ENCODE data around the gene SDR39U1. TPM values are rescaled to one million over a fixed set of nuclear protein-coding genes. Genes with fewer than 3 reads are reported as not detected.
A peak's percentile ranks its signal among the peaks of the same experiment; 100 is the strongest.

SDR39U1 gene
- total RNA-seq, 2 donors from 2014 or later = 27.6 to 61.8 TPM

DNA sequence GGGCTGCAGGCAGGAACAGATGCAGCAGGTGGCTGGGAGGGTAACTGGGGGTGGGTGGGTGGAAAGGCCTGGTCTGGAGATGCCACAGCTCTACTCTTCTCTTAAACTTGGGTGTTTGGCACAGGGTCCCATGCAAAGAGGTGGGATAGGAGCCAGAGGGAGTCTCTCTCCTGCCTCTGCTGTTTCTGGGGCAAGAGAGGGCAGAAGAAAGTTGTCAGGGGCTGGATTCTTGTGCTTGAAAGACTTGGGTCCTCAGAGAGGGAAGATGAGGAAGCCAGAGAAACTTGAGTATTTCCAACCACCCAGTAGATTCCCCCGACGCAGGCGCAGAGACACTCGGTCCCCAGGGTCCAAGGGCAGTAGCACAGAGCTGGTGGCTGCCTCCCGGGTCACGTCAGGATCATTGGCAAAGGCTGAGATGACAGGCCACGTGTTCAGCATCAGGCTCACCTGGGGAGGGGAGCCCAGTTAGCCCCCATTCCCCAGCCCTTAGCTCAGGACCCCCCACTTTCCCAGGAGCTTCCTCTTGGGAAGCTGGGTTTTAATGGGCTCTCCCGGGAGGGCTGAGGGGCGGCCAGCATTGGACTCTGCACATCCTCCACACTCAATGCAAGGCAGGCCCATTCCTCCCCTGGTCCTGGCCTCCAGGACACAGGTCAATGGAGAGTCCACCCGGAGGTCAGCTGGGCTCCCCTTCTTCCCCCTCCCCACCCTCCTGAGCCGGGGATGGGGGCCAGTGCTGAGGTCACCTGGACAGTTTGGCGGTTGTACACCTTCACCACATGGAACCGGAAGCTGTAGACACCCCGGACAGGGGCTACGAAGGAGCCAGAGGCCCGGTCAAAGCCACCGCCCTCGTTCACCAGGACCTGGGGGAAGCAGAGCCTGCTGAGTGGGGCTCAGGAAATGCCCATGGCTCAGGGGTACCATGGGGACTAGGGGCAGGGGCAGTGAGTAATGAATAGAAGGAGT is 14.8 kb downstream of the SDR39U1 start:
- Histone ChIP-seq H3K4me3 (no peak overlapping the region), H3K27ac (no peak overlapping the region), H3K36me3 (peaks cover 7% of the 10 kb centered on the region), H3K4me1 (ENCODE audit: control insufficient read depth in 1 of 2, low read depth in 2 of 2) (peaks cover 17 to 40% of the 10 kb centered on the region in 2 donors), H3K27me3 (replicated peaks; ENCODE audit: insufficient read depth) (no peaks in the 10 kb centered on the region), H3K9me3 (no peaks in the 10 kb centered on the region)
- TF ChIP-seq, protein P1, sequence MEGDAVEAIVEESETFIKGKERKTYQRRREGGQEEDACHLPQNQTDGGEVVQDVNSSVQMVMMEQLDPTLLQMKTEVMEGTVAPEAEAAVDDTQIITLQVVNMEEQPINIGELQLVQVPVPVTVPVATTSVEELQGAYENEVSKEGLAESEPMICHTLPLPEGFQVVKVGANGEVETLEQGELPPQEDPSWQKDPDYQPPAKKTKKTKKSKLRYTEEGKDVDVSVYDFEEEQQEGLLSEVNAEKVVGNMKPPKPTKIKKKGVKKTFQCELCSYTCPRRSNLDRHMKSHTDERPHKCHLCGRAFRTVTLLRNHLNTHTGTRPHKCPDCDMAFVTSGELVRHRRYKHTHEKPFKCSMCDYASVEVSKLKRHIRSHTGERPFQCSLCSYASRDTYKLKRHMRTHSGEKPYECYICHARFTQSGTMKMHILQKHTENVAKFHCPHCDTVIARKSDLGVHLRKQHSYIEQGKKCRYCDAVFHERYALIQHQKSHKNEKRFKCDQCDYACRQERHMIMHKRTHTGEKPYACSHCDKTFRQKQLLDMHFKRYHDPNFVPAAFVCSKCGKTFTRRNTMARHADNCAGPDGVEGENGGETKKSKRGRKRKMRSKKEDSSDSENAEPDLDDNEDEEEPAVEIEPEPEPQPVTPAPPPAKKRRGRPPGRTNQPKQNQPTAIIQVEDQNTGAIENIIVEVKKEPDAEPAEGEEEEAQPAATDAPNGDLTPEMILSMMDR (IDR thresholded peaks at IDR 0.05) = no peak
- ATAC-seq (ENCODE audit: insufficient number of reproducible peaks, low FRiP score, low read depth) = no peak
- no peak for DNase-seq (ENCODE audit: low spot score)

DNA sequence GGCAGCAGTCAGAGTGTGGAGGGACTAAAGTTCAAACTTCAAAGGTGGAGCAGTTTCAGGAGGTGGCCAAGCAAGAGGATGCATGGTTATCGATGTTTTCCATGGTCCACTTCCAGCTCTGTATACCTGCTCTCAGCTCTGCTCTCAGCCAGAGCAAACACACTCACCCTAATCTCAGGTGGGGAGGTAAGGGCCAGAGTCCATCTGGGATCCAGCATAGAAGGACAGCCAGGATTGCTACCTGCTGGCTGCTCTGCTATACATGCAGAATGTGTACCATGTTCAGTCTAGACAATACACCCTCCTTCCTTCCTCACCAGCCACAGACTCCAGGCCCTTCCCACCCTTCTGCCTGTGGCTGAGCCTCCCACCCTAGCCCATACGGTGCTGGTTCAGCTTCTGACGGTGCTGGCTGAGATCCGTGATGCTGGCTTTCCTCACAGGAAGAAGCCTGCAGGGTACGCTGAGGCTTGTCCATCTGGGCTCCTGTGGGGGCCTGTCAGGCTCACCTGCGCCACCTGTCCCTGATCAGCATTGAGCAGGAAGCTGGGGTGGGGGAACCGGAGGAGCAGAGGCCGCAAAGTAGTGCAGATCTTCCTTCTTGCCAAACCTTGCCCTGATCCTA is 15.6 kb downstream of the SDR39U1 start:
- peaks cover 17 to 34% of the 10 kb centered on the region in 2 donors for H3K4me1 ChIP-seq (ENCODE audit: control insufficient read depth in 1 of 2, low read depth in 2 of 2)
- no peaks in the 10 kb centered on the region for H3K27me3 ChIP-seq (replicated peaks; ENCODE audit: insufficient read depth)
- no peak for DNase-seq (ENCODE audit: low spot score)
- no peaks in the 10 kb centered on the region for H3K9me3 ChIP-seq
- no peak overlapping the region for H3K4me3 ChIP-seq
- TF ChIP-seq, protein P1 (IDR thresholded peaks at IDR 0.05) = no peak
- no peak overlapping the region for H3K27ac ChIP-seq
- no peak for ATAC-seq (ENCODE audit: insufficient number of reproducible peaks, low FRiP score, low read depth)
- no peaks in the 10 kb centered on the region for H3K36me3 ChIP-seq

DNA sequence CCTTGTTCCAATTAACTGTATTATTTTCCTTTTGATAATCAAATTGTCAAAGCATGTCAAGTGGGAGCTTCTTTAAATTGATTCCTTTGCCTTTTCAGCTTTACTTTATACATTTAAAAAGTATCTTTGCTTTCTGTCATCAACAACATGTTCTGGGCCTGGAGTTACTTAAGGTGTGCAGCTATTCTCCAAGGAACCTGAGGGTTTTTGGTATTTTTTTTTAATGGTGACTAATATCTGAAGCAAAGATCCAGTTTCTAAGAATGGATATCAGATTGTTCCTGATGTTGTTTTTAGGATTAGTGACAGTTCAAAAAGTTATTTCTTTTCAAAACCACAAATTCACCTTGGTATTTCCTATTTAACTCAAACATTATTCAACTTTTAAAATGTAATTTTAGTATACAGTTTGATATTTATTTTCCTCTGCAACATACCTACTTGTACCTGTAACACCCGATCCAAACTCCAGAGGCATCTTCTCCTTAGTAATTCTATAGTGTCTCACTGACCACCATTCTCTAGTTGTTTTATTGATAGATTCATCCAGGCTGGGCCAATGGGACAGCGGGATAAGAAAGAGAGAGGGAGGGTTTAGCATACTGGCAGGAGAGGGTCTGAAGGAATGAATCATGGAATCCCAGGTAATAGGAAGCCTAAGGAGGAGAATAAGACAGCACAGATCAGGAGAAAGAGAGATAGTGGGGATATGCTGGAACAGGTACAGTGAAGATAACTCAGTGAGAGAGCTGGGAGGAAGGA is 16.2 kb downstream of the SDR39U1 start:
- H3K4me3 ChIP-seq = no peak overlapping the region
- H3K27me3 ChIP-seq (replicated peaks; ENCODE audit: insufficient read depth) = no peaks in the 10 kb centered on the region
- TF ChIP-seq, protein P1 (IDR thresholded peaks at IDR 0.05) = no peak
- H3K36me3 ChIP-seq = no peaks in the 10 kb centered on the region
- DNase-seq (ENCODE audit: low spot score) (no peak), ATAC-seq (ENCODE audit: insufficient number of reproducible peaks, low FRiP score, low read depth) (no peak)
- no peak overlapping the region for H3K27ac ChIP-seq
- H3K4me1 ChIP-seq (ENCODE audit: control insufficient read depth in 1 of 2, low read depth in 2 of 2) = peaks cover 14 to 27% of the 10 kb centered on the region in 2 donors
- no peaks in the 10 kb centered on the region for H3K9me3 ChIP-seq

DNA sequence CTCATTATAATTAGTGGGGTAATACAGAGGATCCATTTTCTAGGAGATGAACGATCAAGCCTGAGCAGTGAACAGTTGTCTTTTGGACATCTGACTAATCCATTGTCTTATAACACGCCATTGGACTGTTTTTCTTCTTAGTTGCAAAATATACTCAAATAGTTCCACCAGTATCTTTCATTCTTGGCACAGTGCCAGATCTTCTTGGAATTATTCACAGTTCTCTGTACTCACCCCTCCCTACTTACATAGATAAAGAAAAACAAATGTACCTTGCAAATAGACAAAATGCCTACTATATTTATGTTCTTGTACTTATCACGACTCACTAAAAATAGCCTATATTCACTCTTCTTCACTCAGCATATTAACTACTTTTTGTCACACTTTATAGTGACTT is 16.9 kb downstream of the SDR39U1 start:
- no peak for ATAC-seq (ENCODE audit: insufficient number of reproducible peaks, low FRiP score, low read depth)

More for the DNA sequence above, 16.9 kb downstream of the SDR39U1 start:
- Histone ChIP-seq H3K4me1 (ENCODE audit: control insufficient read depth in 1 of 2, low read depth in 2 of 2) (peaks cover 9 to 21% of the 10 kb centered on the region in 2 donors), H3K27me3 (replicated peaks; ENCODE audit: insufficient read depth) (no peaks in the 10 kb centered on the region), H3K9me3 (no peaks in the 10 kb centered on the region), H3K36me3 (no peaks in the 10 kb centered on the region), H3K4me3 (no peak overlapping the region), H3K27ac (peak overlapping the region in 1 of 2 donors; percentile 3)
- TF ChIP-seq, protein P1 (IDR thresholded peaks at IDR 0.05) = no peak
- no peak for DNase-seq (ENCODE audit: low spot score)
